MM.1S (cell line): ENCODE measurements around the gene ENOX1.

Experiments
- CTCF ChIP-seq: fragments of 300-600 bp; sonication (generic); IDR thresholded peaks from 2 replicates; pipeline ENCODE4 v1.5.1; 2016; ENCODE audit warnings: antibody characterized with exemption, low read length, mixed read lengths
- EZH2 ChIP-seq: fragments of 300-600 bp; sonication (generic); optimal IDR thresholded peaks from 2 replicates; pipeline ENCODE3; 2017; ENCODE audit warnings: low read depth, mild to moderate bottlenecking, antibody characterized with exemption, low read length, mixed read lengths

GRCh38 chr13:43294412-43294811, 492.4 kb downstream of the ENOX1 start:
- no peak for TF ChIP-seq EZH2
- no peak for TF ChIP-seq CTCF
